HepG2 (cell line): ENCODE results near the gene LRRC3. TPM values are rescaled to one million over a fixed set of nuclear protein-coding genes. Genes with fewer than 3 reads are reported as not detected.

Experiments used
- ATF7 ChIP-seq, 2 experiments: fragments of 450-650 bp in 1 of 2; sonication (generic) in 1 of 2; formaldehyde crosslinking in 1 of 2; IDR thresholded peaks; 2 replicates each; pipeline versions ENCODE4 v1.4.0 to v1.6.1; 2016 to 2020; ENCODE audit warnings: antibody characterized with exemption in 1 of 2, mild to moderate bottlenecking in 1 of 2, missing genetic modification reagents in 1 of 2
- CREB1 ChIP-seq, 2 experiments: fragments of 450-650 bp in 1 of 2; IDR thresholded peaks; 2 replicates each; pipeline ENCODE4 v1.6.1; 2016 to 2017; ENCODE audit warnings: control low read depth in 1 of 2, mild to moderate bottlenecking in 1 of 2, missing compliant biosample characterization in 1 of 2, missing genetic modification characterization in 1 of 2
- CREB3 ChIP-seq: sonication (generic); formaldehyde crosslinking; IDR thresholded peaks from 2 replicates; pipeline ENCODE4 v1.5.0; 2020; ENCODE audit warnings: missing genetic modification reagents
- DZIP1 ChIP-seq: sonication (generic); formaldehyde crosslinking; IDR thresholded peaks from 2 replicates; pipeline ENCODE4 v1.5.0; 2020; ENCODE audit warnings: mild to moderate bottlenecking, missing genetic modification reagents
- HMG20B ChIP-seq: conservative IDR thresholded peaks from 2 replicates; pipeline ENCODE4 v1.6.1; 2016; ENCODE audit warnings: missing genetic modification reagents, missing compliant biosample characterization
- JUND ChIP-seq: sonication (generic); formaldehyde crosslinking; IDR thresholded peaks from 2 replicates; pipeline ENCODE4 v1.8.0; 2022; ENCODE audit warnings: mild to moderate bottlenecking, missing genetic modification reagents
- MNT ChIP-seq: fragments of 450-650 bp; IDR thresholded peaks from 2 replicates; pipeline ENCODE4 v1.6.1; 2016
- NFKBIZ ChIP-seq: IDR thresholded peaks from 2 replicates; pipeline ENCODE4 v1.6.1; 2018; ENCODE audit warnings: missing genetic modification reagents, missing compliant biosample characterization
- PCBP2 ChIP-seq: fragments of 200-400 bp; formaldehyde crosslinking; optimal IDR thresholded peaks from 2 replicates; pipeline ENCODE3; 2018; ENCODE audit warnings: low read length, low read depth; ENCODE audit not compliant: poor library complexity, severe bottlenecking
- RBM22 ChIP-seq: fragments of 200-400 bp; formaldehyde crosslinking; optimal IDR thresholded peaks from 2 replicates; pipeline ENCODE3; 2017; ENCODE audit warnings: mild to moderate bottlenecking, low read length, moderate library complexity
- RBM39 ChIP-seq: fragments of 200-400 bp; formaldehyde crosslinking; IDR thresholded peaks from one replicate; pipeline ENCODE4 v1.6.1; 2018; ENCODE audit warnings: antibody characterized with exemption, mild to moderate bottlenecking, low read depth, low read length; ENCODE audit not compliant: poor library complexity, severe bottlenecking
- REST ChIP-seq, 2 experiments: IDR thresholded peaks; 2 replicates each; pipeline ENCODE4 v1.6.1; 2011 to 2012; ENCODE audit warnings: low read length in 2 of 2, borderline replicate concordance in 1 of 2, low read depth in 1 of 2, mild to moderate bottlenecking in 1 of 2, moderate library complexity in 1 of 2
- SALL2 ChIP-seq: sonication (generic); formaldehyde crosslinking; IDR thresholded peaks from 2 replicates; pipeline ENCODE4 v1.8.1; 2023; ENCODE audit warnings: mild to moderate bottlenecking, missing genetic modification reagents, inconsistent platforms
- U2AF2 ChIP-seq: fragments of 200-400 bp; formaldehyde crosslinking; IDR thresholded peaks from 2 replicates; pipeline ENCODE4 v1.6.1; 2017; ENCODE audit warnings: low read depth, mild to moderate bottlenecking, low read length
- ZFP36L2 ChIP-seq: sonication (generic); formaldehyde crosslinking; IDR thresholded peaks from 2 replicates; pipeline ENCODE4 v1.4.0; 2020; ENCODE audit warnings: missing genetic modification reagents
- ZFX ChIP-seq: sonication (generic); formaldehyde crosslinking; IDR thresholded peaks from 2 replicates; pipeline ENCODE4 v1.4.0; 2020; ENCODE audit warnings: mild to moderate bottlenecking, low read depth, missing genetic modification reagents, moderate library complexity
- ZMYM3 ChIP-seq: sonication (generic); formaldehyde crosslinking; IDR thresholded peaks from 2 replicates; pipeline ENCODE4 v1.5.1; 2020; ENCODE audit warnings: mild to moderate bottlenecking, missing genetic modification reagents
- ZNF121 ChIP-seq: sonication (generic); formaldehyde crosslinking; IDR thresholded peaks from 2 replicates; pipeline ENCODE4 v1.5.0; 2020; ENCODE audit warnings: mild to moderate bottlenecking, missing genetic modification reagents
- ZNF317 ChIP-seq: sonication (generic); formaldehyde crosslinking; IDR thresholded peaks from 2 replicates; pipeline ENCODE4 v1.5.0; 2020; ENCODE audit warnings: mild to moderate bottlenecking, missing genetic modification reagents
- ZNF652 ChIP-seq: IDR thresholded peaks from 2 replicates; pipeline ENCODE4 v1.6.1; 2016; ENCODE audit warnings: low read depth, borderline replicate concordance
- polyA plus RNA-seq, 8 experiments: library from polyadenylated mRNA; depleted of rRNA in 3 of 8; stranded (reverse) in 7 of 8; unstranded in 1 of 8; fragments of >200 nt; fragmentation: Illumina TruSeq in 4 of 8; extraction: Trizol in 4 of 8; gene quantifications; 2 replicates each; pipeline versions ENCODE4 v1.2.1 to v1.2.3, GENCODE V29; 2011 to 2016; ENCODE audit warnings: low read depth in 4 of 8, missing spikeins in 1 of 8, mixed read lengths in 1 of 8; ENCODE audit not compliant: insufficient read depth in 1 of 8
- total RNA-seq, 5 experiments: library from RNA; depleted of rRNA; stranded (reverse); fragments of >200 nt; fragmentation: Illumina TruSeq; extraction: Trizol; gene quantifications; 2 replicates each; pipeline ENCODE4 v1.2.3, GENCODE V29; 2016; ENCODE audit warnings: low read depth in 1 of 5

The LRRC3 gene
- total and polyA plus RNA-seq, 2 of the 13 experiments (the other 11 are each of a cell fraction or from before 2014, with no cell fraction given): 4.8 to 16.5 TPM

- TF ChIP-seq REST (IDR thresholded peaks at IDR 0.05; ENCODE audit: borderline replicate concordance in 1 of 2, low read depth in 1 of 2, low read length in 2 of 2) (peak in 1 of 2 experiments; percentile 39; a peak in 1 of 4 replicates), U2AF2 (no peak), ZNF317 (CRISPR knock-in tag) (peak; percentile 9; the same call in 1 of the 2 replicates), ZNF652 (no peak), RBM39 (no peak), ZMYM3 (CRISPR knock-in tag) (peak; percentile 1; the same call in 1 of the 2 replicates), RBM22 (no peak), JUND (CRISPR knock-in tag) (no peak), ZNF121 (no peak; the same call in 1 of the 2 replicates), CREB1 (IDR thresholded peaks at IDR 0.05) (peak; percentile 38), CREB1 (CRISPR knock-in tag; IDR thresholded peaks at IDR 0.05) (no peak), MNT (no peak; the same call in 1 of the 2 replicates), SALL2 (CRISPR knock-in tag) (peak; percentile 83), DZIP1 (CRISPR knock-in tag) (no peak; the same call in 1 of the 2 replicates), ATF7 (IDR thresholded peaks at IDR 0.05) (no peak), ATF7 (CRISPR knock-in tag; IDR thresholded peaks at IDR 0.05) (0 out of 2 replicates have a peak, but pooled peaks have one; percentile 54), ZFX (CRISPR knock-in tag) (peak; percentile 69), ZFP36L2 (CRISPR knock-in tag) (no peak), NFKBIZ (CRISPR knock-in tag) (no peak), CREB3 (CRISPR knock-in tag) (0 out of 2 replicates have a peak, but pooled peaks have one; percentile 44), PCBP2 (no peak), HMG20B (CRISPR knock-in tag) (no peak; the same call in 1 of the 2 replicates)
Observed at GRCh38 chr21:44482581-44483287, 27.4 kb downstream of the LRRC3 start (continued).
